WTC11 (cell line): ENCODE data around the gene GHRHR. TPM values are rescaled to one million over a fixed set of nuclear protein-coding genes. Genes with fewer than 3 reads are reported as not detected.

Experiments
- ATAC-seq: fragments of 200-7000 bp; cut with Tn5 transposase; 2 replicates; pipeline ENCODE4 v1.10.0; 2021; ENCODE audit warnings: mild to moderate bottlenecking, moderate library complexity
- CTCF ChIA-PET: fragments of 300-600 bp; sonication (Branson Sonifier 250); formaldehyde crosslinking; loops from one replicate; lab custom pipeline; 2021; ENCODE audit warnings: antibody characterized with exemption; lab: Charles Lee
- POLR2A ChIA-PET: fragments of 350-600 bp; sonication (Branson Sonifier 250); formaldehyde crosslinking; loops from one replicate; lab custom pipeline; 2021; ENCODE audit warnings: antibody characterized with exemption; lab: Charles Lee
- DNase-seq: peaks from one replicate; pipeline ENCODE4 v3.0.0; 2021; ENCODE audit warnings: low spot score
- H3K27ac Mint-ChIP-seq: 2 replicates; pipeline ENCODE4 v1.8.0; 2021; ENCODE audit warnings: mixed read lengths
- H3K27me3 Mint-ChIP-seq: 2 replicates; pipeline ENCODE4 v1.8.0; 2021; ENCODE audit warnings: low read depth, mild to moderate bottlenecking, moderate library complexity, mixed read lengths
- H3K36me3 Mint-ChIP-seq: 2 replicates; pipeline ENCODE4 v1.8.0; 2021; ENCODE audit warnings: mixed read lengths
- H3K4me1 Mint-ChIP-seq: 2 replicates; pipeline ENCODE4 v1.8.0; 2022; ENCODE audit warnings: mixed read lengths
- H3K4me3 Mint-ChIP-seq: 2 replicates; pipeline ENCODE4 v1.8.0; 2021; ENCODE audit warnings: mild to moderate bottlenecking, moderate library complexity, mixed read lengths
- H3K9me3 Mint-ChIP-seq: 2 replicates; pipeline ENCODE4 v1.8.0; 2021; ENCODE audit warnings: mixed read lengths
- CTCF ChIP-seq: fragments of 200-600 bp; IDR thresholded peaks from 2 replicates; pipeline ENCODE4 v1.8.0; 2022; ENCODE audit warnings: antibody characterized with exemption
- ELF4 ChIP-seq: sonication (generic); formaldehyde crosslinking; IDR thresholded peaks from 2 replicates; pipeline ENCODE4 v1.8.1; 2022; ENCODE audit warnings: low read depth, mild to moderate bottlenecking, moderate library complexity, missing genetic modification reagents
- ESRRA ChIP-seq: sonication (generic); formaldehyde crosslinking; IDR thresholded peaks from 2 replicates; pipeline ENCODE4 v1.8.1; 2022; ENCODE audit warnings: mild to moderate bottlenecking, missing genetic modification reagents, borderline replicate concordance
- FOXK1 ChIP-seq: sonication (generic); formaldehyde crosslinking; IDR thresholded peaks from 2 replicates; pipeline ENCODE4 v1.8.0; 2022; ENCODE audit warnings: mild to moderate bottlenecking, moderate library complexity, missing genetic modification reagents
- FOXP1 ChIP-seq: sonication (generic); formaldehyde crosslinking; IDR thresholded peaks from 2 replicates; pipeline ENCODE4 v1.8.0; 2022; ENCODE audit warnings: missing genetic modification reagents, mild to moderate bottlenecking, moderate library complexity, borderline replicate concordance
- IRF1 ChIP-seq: sonication (generic); formaldehyde crosslinking; IDR thresholded peaks from 2 replicates; pipeline ENCODE4 v1.8.0; 2023; ENCODE audit warnings: missing genetic modification reagents
- JUN ChIP-seq: sonication (generic); formaldehyde crosslinking; IDR thresholded peaks from 2 replicates; pipeline ENCODE4 v1.8.0; 2023; ENCODE audit warnings: mild to moderate bottlenecking, missing genetic modification reagents
- PREB ChIP-seq: sonication (generic); formaldehyde crosslinking; IDR thresholded peaks from 2 replicates; pipeline ENCODE4 v1.8.1; 2022; ENCODE audit warnings: mild to moderate bottlenecking, missing genetic modification reagents, moderate library complexity, borderline replicate concordance
- STAT6 ChIP-seq: sonication (generic); formaldehyde crosslinking; conservative IDR thresholded peaks from 2 replicates; pipeline ENCODE4 v1.8.1; 2023; ENCODE audit warnings: mild to moderate bottlenecking, low read depth, missing genetic modification reagents, moderate library complexity
- USF2 ChIP-seq: sonication (generic); formaldehyde crosslinking; IDR thresholded peaks from 2 replicates; pipeline ENCODE4 v1.8.1; 2023; ENCODE audit warnings: mild to moderate bottlenecking, missing genetic modification reagents, moderate library complexity
- ZNF396 ChIP-seq: fragments of 250-450 bp; sonication (Bioruptor Pico); IDR thresholded peaks from 2 replicates; pipeline ENCODE4 v1.8.0; 2021; ENCODE audit warnings: mild to moderate bottlenecking, moderate library complexity, borderline replicate concordance
- ZNF532 ChIP-seq: fragments of 250-450 bp; sonication (Bioruptor Pico); IDR thresholded peaks from 2 replicates; pipeline ENCODE4 v1.9.0; 2021; ENCODE audit warnings: mild to moderate bottlenecking, borderline replicate concordance
- total RNA-seq: library from RNA; stranded (reverse); gene quantifications from 3 replicates; pipeline ENCODE4 v1.2.3, GENCODE V29; 2021

The GHRHR gene
- total RNA-seq, 1 experiment from 2014 or later = 5.0 TPM

GRCh38 chr7:30992414-30992813 lies 28.7 kb downstream of the GHRHR start:
- peaks cover 33% of the 10 kb centered on the region for H3K4me1 Mint-ChIP-seq

More at GRCh38 chr7:30992414-30992813, 28.7 kb downstream of the GHRHR start:
- Mint-ChIP-seq H3K27ac (no peak overlapping the region), H3K36me3 (peaks cover 16% of the 10 kb centered on the region)
- no peak for ATAC-seq
- CTCF ChIA-PET = interaction anchor here (1.0 to 12.5 kb wide), 4 partner anchors 7 to 132 kb away, joined by 3 to 882 read pairs (median 118); no protein-coding TSS in a partner anchor
- DNase-seq = no peak
- TF ChIP-seq ZNF396 (CRISPR knock-in tag) = no peak
- no peak for TF ChIP-seq JUN
- TF ChIP-seq STAT6 (CRISPR knock-in tag) = no peak
- no peak for TF ChIP-seq PREB (CRISPR knock-in tag)
- no peak for TF ChIP-seq FOXP1 (CRISPR knock-in tag)
- no peak for TF ChIP-seq USF2 (CRISPR knock-in tag)
- TF ChIP-seq ZNF532 (CRISPR knock-in tag) = no peak
- no peak for TF ChIP-seq ESRRA (CRISPR knock-in tag)
- no peak for TF ChIP-seq ELF4 (CRISPR knock-in tag)
- no peak for TF ChIP-seq FOXK1 (CRISPR knock-in tag)
- TF ChIP-seq CTCF = no peak
- no peak for TF ChIP-seq IRF1 (CRISPR knock-in tag)
- TF ChIP-seq, all 79 proteins: peak for 0
- Mint-ChIP-seq H3K4me3 (no peak overlapping the region), H3K27me3 (no peaks in the 10 kb centered on the region; the same call in 1 of the 2 replicates), H3K9me3 (peaks cover 9% of the 10 kb centered on the region)
- POLR2A ChIA-PET = no interaction called here
